Articular chondrocyte of knee joint (primary cell): Measurements from ENCODE around the gene CDCA7. TPM values are rescaled to one million over a fixed set of nuclear protein-coding genes. Genes with fewer than 3 reads are reported as not detected.

Source experiments
- total RNA-seq: library from RNA; depleted of rRNA; stranded (reverse); fragments of >200 nt; gene quantifications from 2 replicates; pipeline ENCODE4 v1.2.3, GENCODE V29; 2012

Gene CDCA7
- 1.2 and 2.5 TPM in 2 replicates for total RNA-seq

GRCh38 chr2:173354582-173355131 lies at the start of gene CDCA7:
Gene CDCA7, plus strand, starts transcription at chr2:173354872. Its CDS starts 92 bp downstream, at chr2:173354964.

